ENCODE results near the gene MORN1. TPM values are rescaled to one million over a fixed set of nuclear protein-coding genes. Genes with fewer than 3 reads are reported as not detected.

MORN1 gene
- total RNA-seq, 1 donor from 2014 or later: 10.8 TPM

DNA sequence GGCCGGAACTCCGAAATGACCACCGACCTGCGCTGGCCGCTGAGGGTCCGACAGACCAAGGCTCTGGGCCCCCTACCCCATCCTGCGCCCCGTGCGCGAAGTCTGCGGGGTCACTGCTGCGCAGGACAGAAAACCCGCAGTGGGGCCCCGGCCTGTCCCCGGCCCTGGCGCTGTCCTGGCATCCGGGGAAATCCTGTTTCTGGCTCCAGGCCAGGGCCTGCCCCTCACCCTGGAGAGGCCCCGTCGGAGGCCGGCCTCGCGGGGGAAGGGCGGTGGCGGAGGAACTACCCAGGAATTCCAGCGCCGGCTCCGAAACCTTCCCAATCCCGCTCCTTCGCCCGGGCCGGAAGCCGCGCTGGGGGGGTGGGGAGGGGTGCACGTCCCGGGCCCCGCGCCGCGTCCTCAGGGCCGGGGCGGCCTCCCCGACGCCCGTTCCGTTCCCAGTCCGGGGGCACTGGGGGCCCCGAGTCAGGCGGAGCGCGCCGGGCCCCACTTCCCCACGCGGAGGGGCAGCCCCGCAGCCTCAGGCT, 77.0 kb downstream of the MORN1 start:
- H3K36me3 Mint-ChIP-seq (ENCODE audit: unreplicated experiment): no peaks in the 10 kb centered on the region
- H3K4me1 Mint-ChIP-seq (ENCODE audit: low read depth, unreplicated experiment): peaks cover 2% of the 10 kb centered on the region
- peak; percentile 71 for DNase-seq
- H3K27me3 Mint-ChIP-seq (ENCODE audit: unreplicated experiment): no peaks in the 10 kb centered on the region
- no peak overlapping the region for H3K4me3 Mint-ChIP-seq (ENCODE audit: unreplicated experiment)
- peaks cover 6% of the 10 kb centered on the region for H3K9me3 Mint-ChIP-seq (ENCODE audit: unreplicated experiment)
- TF ChIP-seq, protein P1, sequence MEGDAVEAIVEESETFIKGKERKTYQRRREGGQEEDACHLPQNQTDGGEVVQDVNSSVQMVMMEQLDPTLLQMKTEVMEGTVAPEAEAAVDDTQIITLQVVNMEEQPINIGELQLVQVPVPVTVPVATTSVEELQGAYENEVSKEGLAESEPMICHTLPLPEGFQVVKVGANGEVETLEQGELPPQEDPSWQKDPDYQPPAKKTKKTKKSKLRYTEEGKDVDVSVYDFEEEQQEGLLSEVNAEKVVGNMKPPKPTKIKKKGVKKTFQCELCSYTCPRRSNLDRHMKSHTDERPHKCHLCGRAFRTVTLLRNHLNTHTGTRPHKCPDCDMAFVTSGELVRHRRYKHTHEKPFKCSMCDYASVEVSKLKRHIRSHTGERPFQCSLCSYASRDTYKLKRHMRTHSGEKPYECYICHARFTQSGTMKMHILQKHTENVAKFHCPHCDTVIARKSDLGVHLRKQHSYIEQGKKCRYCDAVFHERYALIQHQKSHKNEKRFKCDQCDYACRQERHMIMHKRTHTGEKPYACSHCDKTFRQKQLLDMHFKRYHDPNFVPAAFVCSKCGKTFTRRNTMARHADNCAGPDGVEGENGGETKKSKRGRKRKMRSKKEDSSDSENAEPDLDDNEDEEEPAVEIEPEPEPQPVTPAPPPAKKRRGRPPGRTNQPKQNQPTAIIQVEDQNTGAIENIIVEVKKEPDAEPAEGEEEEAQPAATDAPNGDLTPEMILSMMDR (IDR thresholded peaks at IDR 0.05; ENCODE audit: partially characterized antibody, unreplicated experiment): no peak
- no peak overlapping the region for H3K27ac Mint-ChIP-seq (ENCODE audit: unreplicated experiment)

DNA sequence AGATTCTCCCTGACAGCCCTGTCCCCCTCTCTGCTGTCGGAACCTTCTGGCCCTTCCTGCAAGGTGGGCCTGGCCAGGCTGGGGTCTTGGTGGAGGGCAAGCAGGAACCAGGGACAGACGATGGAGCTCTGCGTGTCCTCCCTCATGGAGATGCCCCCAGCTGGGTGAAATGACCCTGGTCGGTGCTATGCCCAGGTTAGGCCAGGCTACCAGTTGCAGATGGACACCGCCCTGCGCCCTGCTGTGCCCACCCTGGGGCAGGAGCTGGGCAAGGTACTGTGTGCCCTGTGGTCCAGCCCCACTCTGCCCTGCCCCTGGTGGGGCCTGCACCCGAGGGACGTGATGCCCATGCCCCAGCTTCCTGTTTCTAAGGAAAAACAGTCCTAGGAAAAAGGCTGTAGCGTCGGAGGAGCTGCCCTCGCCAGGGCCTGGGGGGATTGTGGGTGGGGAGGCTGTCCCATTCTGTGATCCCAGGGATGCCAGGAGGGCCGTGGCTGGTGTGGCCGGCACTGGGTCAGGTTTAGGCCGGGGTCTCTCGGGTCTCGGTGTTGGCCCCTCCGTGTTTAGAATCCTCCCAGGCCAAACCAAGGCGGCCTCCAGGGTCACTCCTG, 77.6 kb downstream of the MORN1 start:
- DNase-seq: no peak
- Mint-ChIP-seq H3K4me3 (ENCODE audit: unreplicated experiment) (no peak overlapping the region), H3K4me1 (ENCODE audit: low read depth, unreplicated experiment) (peaks cover 2% of the 10 kb centered on the region), H3K27me3 (ENCODE audit: unreplicated experiment) (no peaks in the 10 kb centered on the region), H3K36me3 (ENCODE audit: unreplicated experiment) (no peaks in the 10 kb centered on the region), H3K27ac (ENCODE audit: unreplicated experiment) (no peak overlapping the region), H3K9me3 (ENCODE audit: unreplicated experiment) (peaks cover 6% of the 10 kb centered on the region)
- TF ChIP-seq, protein P1 (IDR thresholded peaks at IDR 0.05; ENCODE audit: partially characterized antibody, unreplicated experiment): no peak

DNA sequence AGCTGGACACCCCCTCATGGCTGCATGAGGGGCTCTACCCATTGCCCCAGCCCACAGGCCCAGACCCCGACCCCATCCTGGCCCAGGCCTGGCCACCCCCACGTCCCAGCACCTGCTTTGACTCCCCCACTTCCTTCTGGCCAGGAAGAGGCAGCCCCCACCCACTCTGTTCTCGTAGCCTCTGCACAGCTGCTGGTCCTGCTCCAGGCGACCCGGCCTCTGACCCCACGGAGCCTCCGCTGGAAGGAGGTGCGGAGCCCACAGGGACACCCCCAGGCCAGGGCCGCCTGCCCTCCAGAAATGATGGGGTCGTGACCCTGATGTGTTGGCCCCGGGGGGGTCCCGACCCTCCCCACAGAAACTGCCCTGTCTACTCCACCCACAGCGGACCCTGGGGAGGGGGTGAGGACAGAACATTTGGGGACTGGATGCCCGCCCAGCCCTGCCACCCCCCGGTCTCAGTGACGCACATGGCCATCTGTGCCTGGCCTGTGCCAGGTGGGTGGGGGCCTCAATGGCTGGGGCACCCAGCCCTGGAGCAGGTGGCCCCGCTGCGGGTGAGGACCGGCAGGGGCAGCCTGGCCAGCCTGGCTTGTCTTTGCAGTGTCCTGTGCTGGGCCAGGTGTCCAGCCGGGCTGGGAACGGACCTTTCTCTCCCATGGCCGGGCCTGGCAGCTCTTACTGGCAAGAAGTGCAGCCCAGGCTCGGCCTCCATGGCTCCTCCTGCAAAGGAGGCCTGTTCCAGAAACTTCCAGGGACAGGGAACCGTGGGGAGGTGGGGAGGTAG, 78.6 kb downstream of the MORN1 start:
- peaks cover 3% of the 10 kb centered on the region for H3K36me3 Mint-ChIP-seq (ENCODE audit: unreplicated experiment)
- no peak overlapping the region for H3K27ac Mint-ChIP-seq (ENCODE audit: unreplicated experiment)
- TF ChIP-seq, protein P1 (IDR thresholded peaks at IDR 0.05; ENCODE audit: partially characterized antibody, unreplicated experiment): no peak
- peaks cover 11% of the 10 kb centered on the region for H3K9me3 Mint-ChIP-seq (ENCODE audit: unreplicated experiment)
- H3K4me1 Mint-ChIP-seq (ENCODE audit: low read depth, unreplicated experiment): peaks cover 4% of the 10 kb centered on the region
- H3K4me3 Mint-ChIP-seq (ENCODE audit: unreplicated experiment): no peak overlapping the region
- peaks cover 2% of the 10 kb centered on the region for H3K27me3 Mint-ChIP-seq (ENCODE audit: unreplicated experiment)
- DNase-seq: no peak

DNA sequence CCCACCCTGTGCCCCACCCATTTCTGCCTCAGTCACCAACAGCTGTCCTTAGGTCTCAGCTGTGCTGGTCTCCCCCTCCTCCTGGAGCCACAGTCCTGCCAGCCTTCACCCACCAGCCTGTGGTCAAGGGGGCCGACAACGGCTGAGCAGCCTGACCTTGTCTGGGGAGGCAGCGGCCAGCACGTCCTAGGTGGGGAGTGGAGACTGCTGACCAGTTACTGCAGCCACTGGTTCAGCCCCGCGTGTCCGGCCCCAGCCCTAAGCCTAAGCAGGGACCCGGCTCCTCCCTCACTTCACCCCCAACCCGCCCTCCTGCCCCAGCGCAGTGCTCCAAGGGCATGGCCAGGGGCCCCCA, 79.2 kb downstream of the MORN1 start:
- Mint-ChIP-seq H3K4me1 (ENCODE audit: low read depth, unreplicated experiment) (peaks cover 6% of the 10 kb centered on the region), H3K4me3 (ENCODE audit: unreplicated experiment) (no peak overlapping the region), H3K27me3 (ENCODE audit: unreplicated experiment) (peaks cover 2% of the 10 kb centered on the region), H3K36me3 (ENCODE audit: unreplicated experiment) (peaks cover 5% of the 10 kb centered on the region), H3K27ac (ENCODE audit: unreplicated experiment) (no peak overlapping the region), H3K9me3 (ENCODE audit: unreplicated experiment) (peaks cover 14% of the 10 kb centered on the region)
- TF ChIP-seq, protein P1 (IDR thresholded peaks at IDR 0.05; ENCODE audit: partially characterized antibody, unreplicated experiment): no peak
- no peak for DNase-seq
